SU-DHL-6 (cell line): ENCODE results near the gene WSCD2.

ENCODE experiments used
- CTCF ChIP-seq: fragments of 200-600 bp; sonication (generic); IDR thresholded peaks from one replicate; pipeline ENCODE4 v1.5.1; 2017; ENCODE audit warnings: antibody characterized with exemption, mild to moderate bottlenecking, low read length, moderate library complexity; ENCODE audit not compliant: insufficient read depth, poor library complexity, severe bottlenecking
- EZH2phosphoT487 ChIP-seq: fragments of 200-600 bp; sonication (generic), shearing (Covaris generic); conservative IDR thresholded peaks from 2 replicates; pipeline ENCODE4 v1.6.1; 2018; ENCODE audit warnings: mild to moderate bottlenecking, antibody characterized with exemption, low read length, moderate library complexity, mixed read lengths

- no peak for TF ChIP-seq CTCF
- no peak for TF ChIP-seq EZH2phosphoT487
These were observed 84.9 kb downstream of the WSCD2 start for GRCh38 chr12:108213871-108214445.
